ENCODE data around the gene GOLGA6L10.
"Not testable (repeated sequence)": the region's sequence is repeated elsewhere in the genome, so short reads cannot be mapped to it uniquely, and the experiment has no call there.

The GOLGA6L10 gene

GRCh38 chr15:82342632-82343374 lies 6.5 kb downstream of the GOLGA6L10 start:
- DNase-seq = not testable (repeated sequence)

DNA sequence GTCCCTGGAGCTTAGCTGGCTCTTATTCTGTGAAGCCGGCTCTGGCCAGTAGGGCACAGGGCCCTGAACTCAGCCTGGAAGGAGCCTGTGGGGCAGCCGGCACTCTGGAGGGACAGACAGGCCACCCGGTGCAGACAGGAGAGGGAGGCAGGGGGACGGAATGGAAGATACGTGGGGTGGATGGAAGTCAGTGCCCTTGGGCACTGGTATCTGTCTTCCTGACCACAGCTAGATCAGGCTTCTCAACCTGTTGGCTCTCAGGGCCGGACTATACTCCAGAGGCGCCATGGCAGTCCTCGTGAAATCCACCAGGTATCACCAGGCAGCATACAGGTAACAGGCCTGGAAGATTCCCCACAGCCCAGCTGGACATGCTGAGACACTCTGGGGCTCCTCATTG lies 10.7 kb downstream of the GOLGA6L10 start:
- DNase-seq = not testable (repeated sequence)

- DNase-seq = not testable (repeated sequence)
These were observed 11.2 kb downstream of the GOLGA6L10 start for GRCh38 chr15:82338053-82338452.

DNA sequence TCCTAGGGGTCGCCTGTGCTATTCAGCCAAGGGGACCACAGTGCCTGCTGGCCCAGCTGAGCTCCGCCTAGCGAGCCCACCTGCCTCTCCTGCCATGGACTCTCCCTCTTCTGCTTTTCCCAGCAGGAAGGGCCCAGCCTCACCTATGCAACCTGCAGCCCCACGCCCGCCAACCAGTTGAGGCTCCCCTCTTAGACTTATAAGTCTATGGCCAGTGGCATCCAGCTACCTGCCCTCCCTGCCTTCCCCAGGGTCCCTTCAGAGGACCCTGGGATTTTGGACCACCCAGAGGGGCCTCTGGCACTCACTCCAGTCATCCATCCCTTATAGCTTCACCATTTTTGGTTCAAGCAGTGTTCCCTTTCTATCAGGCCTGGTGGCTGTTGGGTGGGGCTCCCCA lies 12.2 kb downstream of the GOLGA6L10 start:
- not testable (repeated sequence) for DNase-seq

GRCh38 chr15:82336180-82336647 lies 13.1 kb downstream of the GOLGA6L10 start:
- DNase-seq = not testable (repeated sequence)

GRCh38 chr15:82335006-82335405 lies 14.3 kb downstream of the GOLGA6L10 start:
- DNase-seq = not testable (repeated sequence)

DNA sequence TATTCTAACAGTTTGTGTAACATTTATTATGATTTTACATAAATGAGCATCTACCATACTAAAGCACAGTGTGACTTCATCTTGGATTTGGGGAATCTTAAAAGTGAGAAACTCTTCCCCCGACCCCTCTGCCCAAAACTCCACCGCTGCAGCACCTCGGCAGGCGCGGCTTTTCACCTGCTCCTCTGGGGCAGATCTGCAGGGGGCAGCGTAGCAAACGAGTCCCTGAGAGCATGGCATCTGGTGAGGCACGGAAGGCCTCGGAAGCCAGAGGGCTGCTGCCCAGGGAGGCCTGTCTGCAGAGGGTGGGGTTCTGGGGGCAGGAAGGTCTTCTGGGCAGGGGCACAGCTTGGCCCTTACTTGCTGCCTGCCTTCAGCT lies 14.7 kb downstream of the GOLGA6L10 start:
- not testable (repeated sequence) for DNase-seq

- DNase-seq = not testable (repeated sequence)
These were observed 15.4 kb downstream of the GOLGA6L10 start for GRCh38 chr15:82333603-82334553.

- not testable (repeated sequence) for DNase-seq
These were observed 16.3 kb downstream of the GOLGA6L10 start for GRCh38 chr15:82332711-82333602.

GRCh38 chr15:82331576-82332304 lies 17.5 kb downstream of the GOLGA6L10 start:
- not testable (repeated sequence) for DNase-seq

GRCh38 chr15:82330921-82331320 lies 18.4 kb downstream of the GOLGA6L10 start:
- not testable (repeated sequence) for DNase-seq

GRCh38 chr15:82329039-82329438 lies 20.2 kb downstream of the GOLGA6L10 start:
- DNase-seq = not testable (repeated sequence)

DNA sequence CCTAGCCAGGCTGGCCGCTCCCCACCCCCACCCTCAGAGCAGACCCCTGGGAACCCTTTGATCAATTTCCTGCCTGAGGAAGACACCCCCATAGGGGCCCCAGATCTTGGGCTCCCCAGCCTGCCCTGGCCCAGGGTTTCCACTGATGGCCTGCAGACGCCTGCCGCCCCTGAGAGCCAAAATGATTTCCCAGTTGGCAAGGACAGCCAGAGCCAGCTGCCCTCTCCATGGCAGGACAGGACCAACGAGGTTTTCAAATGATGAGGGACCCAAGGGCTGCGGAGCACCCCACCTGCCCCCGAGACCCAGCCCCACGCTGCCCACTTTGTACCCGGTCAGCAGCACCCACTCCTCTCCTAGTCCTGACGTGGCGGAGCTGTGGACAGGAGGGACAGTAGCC lies 21.9 kb downstream of the GOLGA6L10 start:
- not testable (repeated sequence) for DNase-seq

GRCh38 chr15:82326896-82327295 lies 22.4 kb downstream of the GOLGA6L10 start:
- not testable (repeated sequence) for DNase-seq

GRCh38 chr15:82325646-82326045 lies 23.6 kb downstream of the GOLGA6L10 start:
- not testable (repeated sequence) for DNase-seq

- not testable (repeated sequence) for DNase-seq
These were observed 24.4 kb downstream of the GOLGA6L10 start for GRCh38 chr15:82324831-82325230.

- DNase-seq = not testable (repeated sequence)
These were observed 26.8 kb downstream of the GOLGA6L10 start for GRCh38 chr15:82322488-82322887.

DNA sequence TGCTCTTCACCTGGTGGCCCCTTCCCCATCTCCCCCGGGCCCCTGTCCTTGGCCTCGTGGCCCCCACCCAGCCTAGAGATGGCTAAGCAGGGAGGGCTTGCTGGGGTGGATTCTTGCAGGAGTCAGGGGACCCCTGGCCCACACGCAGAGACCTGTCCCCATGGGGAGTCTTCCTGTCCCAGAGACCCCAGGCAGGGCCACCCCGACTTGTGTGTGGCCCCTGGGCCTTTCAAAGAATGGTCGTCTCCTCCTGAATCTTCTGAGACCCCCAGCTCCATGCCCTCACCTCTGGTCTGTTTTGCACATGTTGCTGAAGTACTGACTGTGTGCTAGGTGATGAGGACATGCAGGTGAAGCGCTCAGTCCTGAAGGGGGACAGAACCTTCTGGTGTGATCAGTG lies 28.4 kb downstream of the GOLGA6L10 start:
- not testable (repeated sequence) for DNase-seq

- DNase-seq = not testable (repeated sequence)
These were observed 29.6 kb downstream of the GOLGA6L10 start for GRCh38 chr15:82319522-82320278.

- not testable (repeated sequence) for DNase-seq
These were observed 31.0 kb downstream of the GOLGA6L10 start for GRCh38 chr15:82318281-82318680.

DNA sequence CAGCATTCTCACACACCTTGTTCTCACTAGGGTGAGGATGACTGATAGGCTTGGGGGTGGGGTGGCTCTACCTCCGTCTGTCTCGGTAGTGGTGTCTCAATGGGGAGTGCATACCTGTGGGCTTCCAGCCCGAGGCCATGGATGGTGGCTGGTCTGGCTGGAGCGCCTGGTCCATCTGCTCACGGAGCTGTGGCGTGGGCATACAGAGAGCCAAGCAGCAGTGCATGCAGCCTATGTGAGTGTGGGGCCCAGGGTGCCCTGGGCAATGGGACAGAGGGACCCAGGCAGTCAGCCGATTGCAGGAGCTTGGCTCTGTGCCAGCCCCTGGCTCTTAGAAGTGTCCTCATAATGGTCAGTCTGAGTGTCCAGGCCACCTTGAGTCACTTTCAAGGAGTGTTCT lies 31.8 kb downstream of the GOLGA6L10 start:
- DNase-seq = not testable (repeated sequence)

Data from SHP77 treated with DMSO at 0.1 percent for 48 hours (cell line).